ENCODE measurements around the gene GOLGA5.

GRCh38 chr14:92884410-92884809, 90.3 kb downstream of the GOLGA5 start:
- no peak for TF ChIP-seq CTCF (IDR thresholded peaks at IDR 0.05)
- no peak for TF ChIP-seq POLR2A (IDR thresholded peaks at IDR 0.05)
